Measurements from ENCODE around the gene UNG. TPM values are rescaled to one million over a fixed set of nuclear protein-coding genes. Genes with fewer than 3 reads are reported as not detected.

The UNG gene
- total and polyA plus RNA-seq, 2 of the 4 experiments (the other 2 are of a cell fraction) = 13.3 to 16.0 TPM

- Histone ChIP-seq H3K36me3 (ENCODE audit: control insufficient read depth, insufficient read depth, low read length) (no peaks in the 10 kb centered on the region), H2AK5ac (ENCODE audit: low read depth, low read length) (no peak overlapping the region), H3K9me3 (ENCODE audit: control insufficient read depth, insufficient read depth, low read length) (no peaks in the 10 kb centered on the region), H3K9me1 (ENCODE audit: insufficient read depth, low read length) (no peaks in the 10 kb centered on the region), H2BK15ac (ENCODE audit: low read depth, low read length) (no peak overlapping the region), H3K4me2 (ENCODE audit: low read depth, low read length) (no peak overlapping the region), H3K56ac (ENCODE audit: extremely low read depth, insufficient read depth, low read length) (no peak overlapping the region), H3K27ac (ENCODE audit: insufficient read depth, low read length) (no peak overlapping the region), H4K91ac (ENCODE audit: insufficient read depth, low read depth, low read length) (no peak overlapping the region), H2BK20ac (ENCODE audit: low read depth, low read length) (no peak overlapping the region), H3K79me1 (ENCODE audit: low read depth in 1 of 2, low read length in 2 of 2) (no peaks in the 10 kb centered on the region), H3K9ac (ENCODE audit: low read depth, low read length) (no peak overlapping the region), H3K4ac (ENCODE audit: low read depth, low read length) (no peak overlapping the region), H3K4me3 (ENCODE audit: insufficient read depth, low read depth, low read length) (no peak overlapping the region), H3K14ac (replicated peaks; ENCODE audit: low read depth, low read length) (no peak overlapping the region), H2AFZ (replicated peaks; ENCODE audit: low read length, poor library complexity) (no peak overlapping the region), H2BK5ac (ENCODE audit: low read depth, low read length, poor library complexity, severe bottlenecking) (no peak overlapping the region), H4K20me1 (ENCODE audit: insufficient read depth, low read length) (no peaks in the 10 kb centered on the region), H4K5ac (ENCODE audit: low read depth, low read length) (no peak overlapping the region), H3K23ac (ENCODE audit: low read depth, low read length) (no peak overlapping the region), H3K4me1 (ENCODE audit: control insufficient read depth, insufficient read depth, low read length) (no peaks in the 10 kb centered on the region), H4K8ac (ENCODE audit: low read depth in 2 of 2, low read length in 2 of 2) (no peak overlapping the region), H2BK120ac (ENCODE audit: low read depth, low read length) (no peak overlapping the region), H3K18ac (ENCODE audit: low read depth, low read length) (no peak overlapping the region), H2AK9ac (replicated peaks; ENCODE audit: low read depth, low read length, poor library complexity) (no peak overlapping the region), H3K27me3 (ENCODE audit: control insufficient read depth, insufficient read depth, low read length) (no peaks in the 10 kb centered on the region)
- no CpG with 5 or more reads among the region's 2 CpGs for WGBS, 2 experiments (ENCODE audit: extremely low coverage in 2 of 2, insufficient read length in 1 of 2)
- DNase-seq = no peak
- in situ Hi-C loops (cut with MboI; ENCODE audit: low sequenced_read_pairs) = no loop called here
- TF ChIP-seq BHLHE40 (IDR thresholded peaks at IDR 0.05; ENCODE audit: low read depth, low read length) = no peak
- TF ChIP-seq ELK1 (IDR thresholded peaks at IDR 0.05; ENCODE audit: borderline replicate concordance, low read depth, low read length) = no peak
- TF ChIP-seq MXI1 (IDR thresholded peaks at IDR 0.05; ENCODE audit: borderline replicate concordance, low read depth, low read length) = no peak
- no peak for TF ChIP-seq CEBPB (IDR thresholded peaks at IDR 0.05; ENCODE audit: low read depth, low read length)
- no peak for TF ChIP-seq POLR2A (IDR thresholded peaks at IDR 0.05; ENCODE audit: low read depth, low read length)
- TF ChIP-seq CHD1 (IDR thresholded peaks at IDR 0.05; ENCODE audit: low read depth, low read length) = no peak
- TF ChIP-seq RAD21 (IDR thresholded peaks at IDR 0.05; ENCODE audit: low read length) = no peak
- TF ChIP-seq RFX5 (IDR thresholded peaks at IDR 0.05; ENCODE audit: low read depth, low read length) = no peak
- TF ChIP-seq MAFK (IDR thresholded peaks at IDR 0.05; ENCODE audit: low read depth, low read length) = no peak
- TF ChIP-seq USF2 (IDR thresholded peaks at IDR 0.05; ENCODE audit: low read depth, low read length) = no peak
- no peak for TF ChIP-seq RCOR1 (IDR thresholded peaks at IDR 0.05; ENCODE audit: insufficient replicate concordance, low read length)
- TF ChIP-seq MAZ (IDR thresholded peaks at IDR 0.05; ENCODE audit: borderline replicate concordance, low read depth, low read length) = no peak
- no peak for TF ChIP-seq NFE2L2 (IDR thresholded peaks at IDR 0.05; ENCODE audit: low read depth, low read length)
- no peak for TF ChIP-seq CTCF (conservative IDR thresholded peaks at IDR 0.05; ENCODE audit: low read depth, low read length)
- no peak for TF ChIP-seq FOS (IDR thresholded peaks at IDR 0.05; ENCODE audit: low read depth, low read length)
- TF ChIP-seq SMC3 (IDR thresholded peaks at IDR 0.05; ENCODE audit: low read depth, low read length) = no peak
- BruUV-seq (replicated peaks) = no TSS peak
- intact Hi-C loops (cut with micrococcal nuclease) = no loop called here
- POLR2A ChIA-PET (ENCODE audit: unreplicated experiment) = no interaction called here
- dilution Hi-C loops (cut with HindIII; ENCODE audit: low sequenced_read_pairs, unreplicated experiment) = no loop called here
- no peak for ATAC-seq (ENCODE audit: low read depth)
- CTCF ChIA-PET = interaction anchor here (1.0 to 1.5 kb wide), 3 partner anchors 8 to 273 kb away, joined by 3 to 4 read pairs (median 3); no protein-coding TSS in a partner anchor
Measured at GRCh38 chr12:109120095-109120494, 22.7 kb downstream of the UNG start.
